DND-41 (cell line): ENCODE measurements around the gene WNK1.

ENCODE experiments used
- CTCF ChIP-seq: IDR thresholded peaks from 2 replicates; pipeline ENCODE4 v1.5.1; 2012; ENCODE audit warnings: borderline replicate concordance, low read length, moderate library complexity, mild to moderate bottlenecking; ENCODE audit not compliant: poor library complexity, severe bottlenecking; ENCODE audit errors: extremely low read depth
- EZH2 ChIP-seq: IDR thresholded peaks from 3 replicates; pipeline ENCODE4 v1.6.1; 2012; ENCODE audit warnings: borderline replicate concordance, low read depth, mild to moderate bottlenecking, moderate library complexity, low read length, inconsistent platforms; ENCODE audit not compliant: severe bottlenecking

DNA sequence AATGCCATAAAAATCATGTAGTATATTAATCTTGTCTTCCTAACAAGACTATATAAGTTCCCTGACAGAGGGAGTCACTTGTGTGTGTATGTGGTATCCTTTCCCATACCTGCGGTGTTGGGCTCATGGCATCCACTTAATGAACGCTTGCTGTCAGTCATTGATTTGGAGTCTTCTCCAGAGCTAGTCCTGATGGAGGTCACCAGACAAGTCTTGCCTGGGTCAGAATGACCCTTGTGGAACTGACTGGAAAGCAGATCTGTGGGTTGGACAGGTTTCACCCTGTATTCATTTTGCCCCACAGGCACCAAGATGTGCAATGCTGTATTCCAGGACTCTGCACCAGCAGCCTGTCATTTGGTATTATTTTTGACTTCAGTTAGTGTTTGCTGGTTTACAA is 27.3 kb upstream of the WNK1 start:
- TF ChIP-seq EZH2, result no peak
- TF ChIP-seq CTCF, result no peak
